Endothelial cell of umbilical vein (primary cell): ENCODE results near the gene PROC.

Source experiments
- EZH2 ChIP-seq: IDR thresholded peaks from 2 replicates; pipeline ENCODE4 v1.6.1; 2012; ENCODE audit warnings: borderline replicate concordance, low read depth, mild to moderate bottlenecking, moderate library complexity, low read length, inconsistent platforms; ENCODE audit not compliant: severe bottlenecking
- MYC ChIP-seq: IDR thresholded peaks from one replicate; pipeline ENCODE4 v1.6.1; 2011; ENCODE audit warnings: mild to moderate bottlenecking, low read depth, low read length
- POLR2A ChIP-seq: IDR thresholded peaks from 2 replicates; pipeline ENCODE4 v1.6.1; 2012; ENCODE audit warnings: low read depth, mild to moderate bottlenecking, control low read depth, low read length
- POLR2AphosphoS5 ChIP-seq: IDR thresholded peaks from 2 replicates; pipeline ENCODE4 v1.6.1; 2012; ENCODE audit warnings: low read depth, mild to moderate bottlenecking, control low read depth, low read length, moderate library complexity; ENCODE audit not compliant: insufficient read depth
- TF ChIP-seq, protein P1 (sequence below): IDR thresholded peaks from 2 replicates; pipeline ENCODE4 v1.6.1; 2011; ENCODE audit not compliant: insufficient read depth, insufficient read length
- TF ChIP-seq, protein P2 (sequence below), 2 donors: IDR thresholded peaks; 1 replicate in 1 of 2; 2 replicates in 1 of 2; pipeline ENCODE4 v1.5.1; 2011; ENCODE audit warnings: low read length in 2 of 2, mild to moderate bottlenecking in 2 of 2, moderate library complexity in 2 of 2, control low read depth in 1 of 2, inconsistent platforms in 1 of 2, low read depth in 1 of 2; ENCODE audit not compliant: insufficient read depth in 1 of 2; ENCODE audit errors: extremely low read depth in 1 of 2

DNA sequence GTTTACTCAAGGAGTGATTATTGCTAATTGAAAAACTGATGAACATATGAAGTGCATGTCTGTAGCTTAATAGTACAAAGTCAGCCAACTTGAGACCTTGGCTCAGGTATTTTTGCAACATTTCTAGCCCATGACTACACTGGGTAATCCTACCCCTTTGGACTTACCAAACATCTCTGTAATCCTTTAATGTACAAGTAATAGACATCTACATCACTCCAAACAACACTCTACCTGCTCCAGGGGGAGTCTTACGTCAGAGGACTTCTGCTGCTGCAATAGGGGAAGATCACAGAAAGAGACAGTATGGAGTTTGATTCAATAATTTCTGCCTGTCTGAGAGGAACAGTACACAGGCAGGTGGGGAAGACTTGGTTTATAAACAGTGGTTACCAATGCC is 54.0 kb downstream of the PROC start:
- TF ChIP-seq POLR2A (no peak), POLR2AphosphoS5 (no peak), EZH2 (no peak), MYC (no peak)
- TF ChIP-seq, protein P1, sequence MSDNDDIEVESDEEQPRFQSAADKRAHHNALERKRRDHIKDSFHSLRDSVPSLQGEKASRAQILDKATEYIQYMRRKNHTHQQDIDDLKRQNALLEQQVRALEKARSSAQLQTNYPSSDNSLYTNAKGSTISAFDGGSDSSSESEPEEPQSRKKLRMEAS = no peak
- TF ChIP-seq, protein P2, sequence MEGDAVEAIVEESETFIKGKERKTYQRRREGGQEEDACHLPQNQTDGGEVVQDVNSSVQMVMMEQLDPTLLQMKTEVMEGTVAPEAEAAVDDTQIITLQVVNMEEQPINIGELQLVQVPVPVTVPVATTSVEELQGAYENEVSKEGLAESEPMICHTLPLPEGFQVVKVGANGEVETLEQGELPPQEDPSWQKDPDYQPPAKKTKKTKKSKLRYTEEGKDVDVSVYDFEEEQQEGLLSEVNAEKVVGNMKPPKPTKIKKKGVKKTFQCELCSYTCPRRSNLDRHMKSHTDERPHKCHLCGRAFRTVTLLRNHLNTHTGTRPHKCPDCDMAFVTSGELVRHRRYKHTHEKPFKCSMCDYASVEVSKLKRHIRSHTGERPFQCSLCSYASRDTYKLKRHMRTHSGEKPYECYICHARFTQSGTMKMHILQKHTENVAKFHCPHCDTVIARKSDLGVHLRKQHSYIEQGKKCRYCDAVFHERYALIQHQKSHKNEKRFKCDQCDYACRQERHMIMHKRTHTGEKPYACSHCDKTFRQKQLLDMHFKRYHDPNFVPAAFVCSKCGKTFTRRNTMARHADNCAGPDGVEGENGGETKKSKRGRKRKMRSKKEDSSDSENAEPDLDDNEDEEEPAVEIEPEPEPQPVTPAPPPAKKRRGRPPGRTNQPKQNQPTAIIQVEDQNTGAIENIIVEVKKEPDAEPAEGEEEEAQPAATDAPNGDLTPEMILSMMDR (IDR thresholded peaks at IDR 0.05; ENCODE audit: extremely low read depth in 1 of 2, insufficient read depth in 1 of 2, low read depth in 1 of 2, low read length in 2 of 2) = no peak
